ENCODE results near the gene INO80C. TPM values are rescaled to one million over a fixed set of nuclear protein-coding genes. Genes with fewer than 3 reads are reported as not detected.
"Not testable (repeated sequence)": the region's sequence is repeated elsewhere in the genome, so short reads cannot be mapped to it uniquely, and the experiment has no call there.

The INO80C gene
- total RNA-seq, 1 donor from 2014 or later = 18.6 TPM

DNA sequence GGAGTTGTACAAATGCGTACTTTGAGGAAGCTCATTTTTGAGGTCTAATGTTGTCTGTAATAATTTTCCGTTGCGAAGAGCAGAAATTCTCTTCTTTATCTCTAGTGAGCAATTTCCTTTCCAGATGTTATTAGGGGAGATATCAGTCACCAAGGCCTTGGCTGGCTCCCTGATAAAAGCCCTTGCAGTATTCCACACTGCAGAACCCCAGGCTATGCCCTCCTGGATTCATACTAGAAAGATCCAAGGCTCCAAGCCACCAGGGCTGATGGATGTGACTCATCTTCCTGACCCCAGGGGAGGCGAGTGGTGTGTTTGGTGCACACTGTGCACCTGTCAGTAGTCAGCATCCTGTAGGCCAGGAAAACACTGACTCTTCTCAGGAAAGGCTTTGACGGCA, 34.7 kb downstream of the INO80C start:
- no peak for DNase-seq (ENCODE audit: low spot score)

DNA sequence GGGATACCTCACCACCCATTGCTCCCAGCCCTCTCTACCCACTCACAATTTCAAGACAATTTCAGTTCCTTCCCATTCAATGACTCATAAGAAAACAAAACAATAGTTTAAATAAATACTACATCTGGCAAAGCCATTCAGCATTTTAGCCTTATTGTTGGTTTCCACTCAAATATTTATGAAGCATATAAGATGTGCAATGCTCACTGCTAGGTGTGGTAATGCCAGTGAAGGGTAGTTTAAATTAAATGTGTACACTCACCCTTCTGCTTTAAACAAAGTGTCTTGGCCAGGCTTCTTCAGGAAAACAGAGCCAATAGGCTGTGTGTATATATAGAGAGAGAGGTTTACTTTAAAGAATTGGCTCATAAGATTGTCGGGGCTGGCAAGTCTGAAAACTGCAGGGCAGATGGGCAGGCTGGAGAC, 37.0 kb downstream of the INO80C start:
- DNase-seq (ENCODE audit: low spot score) = no peak

DNA sequence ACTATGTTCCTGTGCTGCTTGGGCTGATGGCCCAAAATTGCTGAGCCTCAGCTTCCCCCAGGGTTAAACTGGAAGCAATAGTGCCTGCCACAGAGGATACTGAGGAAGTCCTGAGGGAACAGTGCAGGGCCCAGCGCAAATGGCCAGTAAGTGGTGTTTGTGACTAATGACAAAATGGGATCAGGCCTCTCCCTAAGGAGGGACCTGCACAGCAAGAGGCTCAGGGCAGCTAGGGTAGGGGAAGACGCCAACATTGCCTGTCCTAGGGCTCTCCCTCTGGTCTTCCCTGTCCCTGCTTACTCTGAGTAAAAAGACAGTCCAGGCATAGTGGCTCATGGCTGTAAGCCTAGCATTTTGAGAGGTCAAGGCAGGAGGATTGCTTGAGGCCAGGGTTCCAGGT, 37.8 kb downstream of the INO80C start:
- no peak for DNase-seq (ENCODE audit: low spot score)

DNA sequence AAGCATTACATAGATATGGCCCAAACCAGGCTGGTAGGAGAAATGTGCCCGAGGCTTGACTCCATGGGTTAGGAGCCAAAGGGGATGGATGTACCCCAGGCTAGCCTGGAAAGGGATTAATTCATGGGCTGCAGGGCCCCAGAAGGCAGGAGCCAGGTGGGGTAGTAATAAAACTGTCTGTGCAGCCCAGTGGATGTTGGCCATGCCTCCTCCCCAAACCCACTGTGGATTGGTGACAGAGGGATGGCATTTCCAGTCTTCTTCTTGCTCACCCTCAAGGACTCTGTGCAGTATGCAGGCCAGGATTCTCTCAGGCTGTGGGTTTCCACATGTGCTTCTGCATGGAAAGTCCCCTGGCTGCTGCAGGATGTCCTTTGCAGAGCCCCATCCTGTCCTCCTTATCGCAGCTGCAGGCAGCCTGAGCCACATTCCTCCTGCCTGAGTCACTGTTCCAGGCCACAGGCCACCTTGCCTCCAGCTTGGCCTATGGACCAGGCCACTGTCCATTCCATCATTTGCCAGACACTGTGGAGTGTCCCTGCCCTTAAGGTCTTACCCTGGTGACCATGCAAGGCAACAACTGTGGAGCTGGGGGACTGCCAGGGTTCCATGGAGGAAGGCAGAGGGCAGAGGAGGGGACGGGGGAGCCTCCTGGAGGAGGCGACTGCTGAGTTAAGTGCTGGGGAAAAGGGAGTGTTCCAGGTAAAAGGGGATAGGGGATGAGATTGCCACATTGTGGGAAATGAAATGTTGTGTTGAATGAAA, 38.9 kb downstream of the INO80C start:
- DNase-seq (ENCODE audit: low spot score) = no peak

DNA sequence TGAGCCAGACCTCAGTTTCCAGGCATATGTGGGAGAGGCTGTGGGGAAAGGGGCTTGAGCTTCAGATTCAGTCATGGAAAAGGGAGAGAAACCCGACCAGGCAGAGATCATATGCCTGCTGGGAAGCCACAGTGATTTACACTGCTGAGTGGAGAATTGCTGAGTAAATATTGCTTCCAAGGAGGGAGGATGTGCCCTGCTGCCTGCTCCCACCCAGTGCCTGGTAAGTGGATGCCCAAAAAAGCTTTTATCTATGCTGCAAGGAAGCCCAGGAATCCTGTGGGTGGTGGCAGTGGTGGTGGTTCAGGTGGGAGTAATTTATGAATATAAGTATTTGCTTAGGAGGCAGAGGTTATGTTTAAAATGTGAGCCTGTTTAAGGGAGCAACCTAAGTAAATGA, 39.5 kb downstream of the INO80C start:
- no peak for DNase-seq (ENCODE audit: low spot score)

DNA sequence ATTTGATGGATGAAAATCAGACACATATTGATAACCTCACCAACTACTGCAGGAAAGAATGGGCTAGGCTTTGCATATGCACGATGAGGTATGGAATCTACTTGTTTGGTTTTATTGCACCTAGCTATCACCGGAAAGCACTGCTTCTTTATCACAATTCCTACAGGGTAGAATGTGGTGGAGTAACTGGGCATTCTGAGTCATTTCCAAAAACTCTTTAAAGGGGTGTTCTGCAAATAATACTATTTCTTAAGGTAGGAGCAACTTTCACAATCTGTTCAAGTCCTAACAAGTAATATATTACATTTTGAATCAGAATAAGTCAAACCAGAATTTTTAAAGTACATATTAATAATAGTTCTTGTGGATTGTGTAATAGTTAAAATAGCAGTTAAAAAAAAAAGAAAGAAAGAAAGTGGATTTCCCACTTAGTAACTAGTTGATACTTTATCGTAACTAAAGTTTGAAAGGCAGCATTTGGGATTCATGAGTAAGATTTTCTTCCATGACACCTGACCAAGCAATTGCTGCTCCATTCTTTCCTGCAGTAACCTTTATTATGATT, 40.5 kb downstream of the INO80C start:
- DNase-seq (ENCODE audit: low spot score) = no peak

DNA sequence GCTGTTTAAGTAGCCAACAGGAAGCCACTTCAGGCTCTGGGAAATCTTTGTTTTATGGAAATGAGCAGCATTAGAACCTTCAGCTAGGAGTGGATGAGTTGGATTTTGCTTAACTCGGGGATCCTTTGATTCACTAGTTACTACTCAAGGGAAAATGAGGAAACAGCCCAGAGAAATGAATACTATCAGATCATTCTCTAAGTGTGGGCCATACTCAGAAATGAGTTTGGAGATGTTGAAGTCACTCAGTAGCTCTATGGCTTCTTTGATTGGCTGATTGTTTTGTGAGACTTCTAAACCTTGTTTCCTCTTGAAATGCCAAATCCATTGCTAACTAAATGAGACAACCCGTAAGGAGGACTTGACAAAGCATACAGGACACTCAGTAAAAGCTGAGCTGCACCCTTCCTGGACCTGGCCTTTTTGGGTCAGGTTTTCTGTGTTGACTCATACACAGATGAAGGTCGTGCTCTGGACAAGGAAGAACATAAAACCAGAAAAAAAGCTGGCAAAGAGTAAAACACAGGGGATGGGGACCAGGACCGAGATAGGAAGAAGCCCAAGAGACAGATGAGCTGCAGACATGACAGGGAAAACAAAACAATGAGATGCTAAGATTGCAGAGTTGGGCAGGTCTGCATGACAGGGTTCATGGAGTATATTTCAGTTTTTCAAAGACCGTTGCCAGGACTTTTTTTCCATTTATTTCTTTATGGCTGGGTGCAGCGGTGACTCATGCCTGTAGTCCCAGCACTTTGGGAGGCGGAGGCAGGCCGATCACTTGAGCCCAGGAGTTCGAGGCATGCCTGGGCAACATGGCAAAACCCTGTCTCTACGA, 41.6 kb downstream of the INO80C start:
- DNase-seq (ENCODE audit: low spot score) = no peak

DNA sequence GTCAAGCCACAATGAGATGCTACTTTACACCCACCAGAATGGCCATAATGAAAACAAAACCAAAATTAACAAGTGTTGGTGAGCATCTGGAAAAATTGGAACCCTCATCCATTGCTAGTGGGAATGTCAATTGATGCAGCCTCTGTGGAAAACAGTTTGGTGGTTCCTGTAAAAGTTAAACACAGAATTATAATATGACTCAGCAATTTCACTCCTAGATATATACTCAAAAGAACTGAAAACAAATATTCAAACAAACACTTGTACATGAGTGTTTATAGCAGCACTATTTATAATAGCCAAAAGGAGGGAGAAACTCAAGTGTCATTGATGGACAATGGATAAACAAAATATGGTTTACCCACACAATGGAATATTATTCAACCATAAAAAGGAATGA, 43.0 kb downstream of the INO80C start:
- no peak for DNase-seq (ENCODE audit: low spot score)

DNA sequence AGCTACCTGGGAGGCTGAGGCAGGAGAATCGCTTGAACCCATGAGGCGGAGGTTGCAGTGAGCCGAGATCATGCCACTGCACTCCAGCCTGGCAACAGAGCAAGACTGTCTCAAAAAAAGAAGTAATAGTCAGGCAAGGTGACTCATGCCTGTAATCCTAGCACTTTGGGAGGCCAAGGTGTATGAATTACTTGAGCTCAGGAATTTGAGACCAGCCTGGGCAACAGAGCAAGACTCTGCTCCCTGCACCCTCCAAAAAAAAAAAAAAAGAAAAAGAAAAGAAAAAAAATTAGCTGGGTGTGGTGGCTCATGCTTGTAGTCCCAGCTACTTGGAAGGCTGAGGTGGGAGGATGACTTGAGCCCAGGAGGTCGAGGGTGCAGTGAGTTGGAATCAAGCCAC, 44.7 kb downstream of the INO80C start:
- DNase-seq (ENCODE audit: low spot score) = not testable (repeated sequence)

DNA sequence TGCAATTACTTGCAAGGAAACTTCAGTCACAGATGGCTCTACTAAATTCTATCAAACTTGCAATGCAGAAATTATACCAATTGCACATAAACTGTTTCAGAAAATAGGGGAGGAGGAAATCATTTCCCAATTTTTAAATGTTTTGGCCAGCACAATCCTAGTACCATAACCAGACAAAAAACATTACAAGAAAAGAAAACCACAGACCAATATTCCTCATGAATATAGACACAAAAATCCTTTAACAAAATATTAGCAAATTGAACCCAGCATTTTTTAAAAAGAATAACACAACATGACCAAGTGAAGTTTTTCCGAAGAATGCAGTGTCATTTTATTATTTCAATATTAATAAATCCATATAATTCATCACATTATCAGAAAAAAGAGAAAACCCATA, 45.8 kb downstream of the INO80C start:
- no peak for DNase-seq (ENCODE audit: low spot score)

DNA sequence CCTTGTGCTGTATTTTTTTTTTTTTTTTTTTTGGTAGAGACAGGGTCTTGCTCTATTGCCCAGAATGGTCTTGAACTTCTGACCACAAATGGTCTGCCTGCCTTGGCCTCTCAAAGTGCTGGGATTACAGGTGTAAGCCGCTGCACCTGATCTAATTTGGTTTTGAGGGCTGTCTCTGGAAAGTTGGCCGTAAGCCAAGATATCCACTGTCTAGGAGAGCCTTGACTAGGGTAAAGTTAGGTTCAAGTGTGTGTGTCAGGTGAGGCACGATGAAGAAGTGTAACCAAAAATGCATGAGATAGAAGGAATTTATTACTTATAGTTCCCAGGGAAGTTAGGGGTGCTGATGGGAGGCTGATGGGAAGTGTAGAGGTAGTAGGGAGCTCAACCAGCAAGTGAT, 46.7 kb downstream of the INO80C start:
- no peak for DNase-seq (ENCODE audit: low spot score)

DNA sequence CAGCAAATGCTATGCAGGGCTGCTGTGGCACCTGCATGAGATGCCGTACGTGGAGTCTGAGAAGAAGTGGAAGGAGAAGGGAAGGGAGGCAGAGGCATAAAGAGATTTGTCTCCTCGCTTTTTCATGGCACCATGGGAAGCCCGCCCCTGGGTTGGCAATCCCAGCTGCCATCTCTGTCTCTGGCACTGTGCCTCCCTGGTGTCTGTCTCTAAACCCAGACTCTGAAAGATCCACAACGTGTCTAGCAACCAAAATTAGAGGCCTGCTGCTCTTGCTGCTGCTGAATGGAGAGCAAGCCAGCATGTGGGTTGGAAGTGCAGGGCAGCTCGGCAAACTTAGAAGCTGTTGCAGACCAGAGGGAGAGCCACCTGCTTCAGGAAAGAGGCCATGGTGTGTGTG, 53.1 kb downstream of the INO80C start:
- no peak for DNase-seq (ENCODE audit: low spot score)

DNA sequence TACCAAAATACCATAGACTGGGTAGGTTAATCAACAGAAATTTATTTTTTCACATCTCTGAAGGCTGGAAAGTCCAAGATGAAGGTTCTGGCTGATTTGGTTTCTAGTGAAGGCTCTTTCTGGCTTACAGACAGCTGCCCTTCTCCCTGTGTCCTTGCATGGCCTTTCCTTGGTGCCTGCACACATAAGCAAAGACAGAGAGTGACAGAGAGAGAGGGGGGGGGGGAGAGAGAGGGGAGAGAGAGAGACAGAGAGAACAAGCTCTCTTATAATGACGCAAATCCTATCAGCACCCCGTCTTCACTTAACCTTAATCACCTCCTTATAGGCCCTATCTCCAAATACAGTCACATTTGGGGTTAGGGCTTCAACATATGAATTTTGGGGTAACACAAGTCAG, 53.9 kb downstream of the INO80C start:
- no peak for DNase-seq (ENCODE audit: low spot score)

DNA sequence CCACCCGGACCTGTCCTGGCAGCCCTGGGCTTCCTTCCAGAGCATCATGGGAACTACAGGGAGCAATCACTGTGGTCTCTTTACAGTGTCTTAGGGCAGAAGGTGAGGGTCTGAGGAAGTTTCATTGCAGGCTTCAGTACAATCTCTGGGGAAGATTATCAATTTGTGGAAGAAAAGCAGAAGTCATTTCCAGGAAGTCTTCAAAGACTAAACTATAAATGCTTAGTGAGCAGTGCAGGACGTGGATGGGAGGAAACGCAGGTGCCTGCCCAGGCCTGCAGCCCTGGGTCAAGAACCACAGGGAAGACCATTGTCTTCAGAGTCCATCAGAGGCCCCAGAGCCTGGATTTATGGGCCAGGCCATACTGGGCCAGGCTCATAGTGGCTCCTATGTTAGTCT, 54.3 kb downstream of the INO80C start:
- DNase-seq (ENCODE audit: low spot score) = no peak

DNA sequence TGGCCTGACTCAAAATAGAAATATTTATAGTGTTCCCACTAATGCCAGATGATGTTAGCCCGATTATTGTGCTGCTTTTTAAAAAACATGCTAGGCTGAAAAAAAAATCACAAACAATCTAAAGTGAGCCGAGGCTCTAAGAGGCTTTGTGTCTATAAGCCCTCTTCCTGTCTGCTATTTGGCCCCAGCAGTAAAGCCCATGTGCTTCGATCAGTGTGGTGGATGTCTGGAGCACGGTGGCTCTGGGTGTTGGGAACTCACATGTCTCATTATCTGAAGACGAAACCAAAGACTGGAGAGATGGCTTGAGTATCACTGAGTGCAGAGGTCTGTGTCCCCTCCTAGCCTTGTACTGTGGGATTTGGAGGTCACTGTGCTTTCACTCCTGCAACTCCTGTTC, 55.1 kb downstream of the INO80C start:
- no peak for DNase-seq (ENCODE audit: low spot score)

DNA sequence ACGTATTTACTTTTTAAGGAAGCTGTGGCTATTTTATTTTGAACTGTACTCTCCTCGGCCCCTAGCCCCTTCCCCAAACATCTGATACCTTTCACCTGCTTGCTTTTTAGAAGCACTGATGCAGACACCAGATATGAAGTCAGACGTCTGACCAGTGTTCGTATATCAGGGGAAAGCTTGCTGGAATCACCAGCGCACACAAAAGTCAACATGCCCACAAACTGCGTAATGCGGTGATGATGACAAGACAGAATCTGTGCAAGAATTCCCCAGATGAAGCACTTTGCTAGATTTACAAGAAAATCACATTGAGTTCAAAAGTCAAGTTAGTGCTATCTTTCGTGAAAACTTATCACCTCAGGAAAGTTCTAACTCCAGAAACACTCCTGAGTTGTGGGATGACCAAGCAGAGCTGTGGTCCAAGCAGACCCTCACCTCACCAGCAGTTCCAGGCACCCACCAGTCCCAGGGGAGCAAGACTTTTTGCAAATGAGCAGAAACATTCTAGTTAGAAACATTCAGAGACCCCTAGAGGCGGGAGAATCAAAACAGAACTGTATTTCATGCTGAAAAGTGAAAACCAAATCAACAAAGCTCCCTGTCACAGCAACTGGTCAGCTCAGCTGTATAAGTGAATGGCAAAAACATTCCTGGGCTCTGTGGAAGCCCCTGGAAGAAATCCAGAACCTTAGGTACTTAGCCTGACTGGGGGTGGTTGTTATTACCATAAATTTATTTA, 55.7 kb downstream of the INO80C start:
- no peak for DNase-seq (ENCODE audit: low spot score)

DNA sequence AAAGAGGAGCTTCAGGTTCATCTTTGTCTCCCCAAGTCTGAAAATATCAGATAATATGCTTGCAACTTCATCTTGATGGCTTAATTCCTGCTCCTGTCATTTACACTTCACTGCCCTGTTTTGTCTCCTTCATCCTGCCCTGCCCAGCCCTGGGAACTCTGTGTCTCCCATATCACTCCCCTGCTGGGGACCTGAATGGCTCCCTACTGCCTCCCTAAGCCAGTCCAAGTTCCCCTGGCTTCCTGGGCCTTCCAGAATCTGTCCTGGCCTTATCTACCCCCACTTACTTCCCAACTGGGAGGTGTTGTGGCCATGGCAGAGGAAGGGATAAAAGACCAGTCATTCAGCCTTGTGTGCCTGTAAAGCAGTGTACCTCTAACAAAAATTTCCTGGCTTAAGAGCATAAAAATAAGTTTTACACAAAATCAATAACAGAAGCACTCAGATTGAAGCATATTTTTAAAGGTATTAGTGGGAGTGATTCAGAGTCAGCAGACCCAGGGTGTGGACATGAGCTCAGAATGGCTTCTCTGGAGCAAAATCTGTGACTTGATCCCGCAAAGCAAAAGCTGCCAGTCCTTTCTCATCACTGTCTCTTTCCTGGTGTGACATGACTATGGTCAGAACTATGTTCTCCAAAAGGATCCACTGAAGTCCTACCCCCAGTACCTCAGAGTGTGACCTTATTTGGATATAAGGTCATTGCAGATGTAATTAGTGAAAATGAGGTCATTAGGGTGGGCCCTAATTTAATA, 59.1 kb downstream of the INO80C start:
- no peak for DNase-seq (ENCODE audit: low spot score)

DNA sequence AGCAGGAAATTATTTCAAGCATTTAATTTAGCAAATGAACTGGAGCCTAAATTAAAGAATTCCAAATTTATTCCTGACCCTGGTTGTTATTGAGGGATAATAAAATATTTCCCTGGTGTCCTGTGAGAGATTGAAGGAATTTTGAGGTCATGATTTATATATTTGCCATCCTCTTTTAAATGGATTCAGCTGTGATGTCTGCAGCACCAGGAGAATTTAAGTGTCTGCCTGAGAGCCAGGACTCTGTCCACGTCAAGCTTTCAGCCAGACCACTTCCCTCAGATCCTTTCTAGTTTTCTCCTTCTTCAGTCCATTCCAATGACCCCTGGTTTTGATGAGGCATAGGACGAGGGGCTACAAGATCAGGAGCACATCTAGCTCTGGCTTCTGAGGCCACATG, 59.9 kb downstream of the INO80C start:
- no peak for DNase-seq (ENCODE audit: low spot score)

DNA sequence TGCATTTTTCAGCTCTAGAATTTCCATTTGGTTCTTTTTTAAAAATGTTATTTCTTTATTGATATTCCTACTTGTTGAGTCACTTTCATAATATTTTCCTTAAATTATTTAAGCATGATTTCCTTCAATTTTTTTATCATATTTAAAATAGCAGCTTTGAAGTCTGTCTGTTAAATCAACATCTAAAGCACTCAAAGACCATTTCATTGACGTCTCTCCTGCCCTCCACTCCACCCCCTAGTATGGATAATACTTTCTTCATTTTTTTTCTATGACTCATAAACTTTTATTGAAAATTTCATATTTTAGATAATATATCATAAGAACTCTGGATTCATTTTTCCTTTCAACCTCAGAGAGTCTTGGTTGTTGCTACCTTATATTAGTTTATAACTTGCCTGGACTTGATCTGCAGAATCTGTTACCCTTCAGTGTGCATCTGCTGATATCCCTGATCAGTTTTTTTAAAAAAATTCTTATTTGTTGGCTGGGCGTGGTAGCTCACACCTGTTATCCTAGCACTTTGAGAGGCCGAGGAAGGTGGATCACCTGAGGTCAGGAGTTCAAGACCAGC, 61.6 kb downstream of the INO80C start:
- DNase-seq (ENCODE audit: low spot score) = no peak

DNA sequence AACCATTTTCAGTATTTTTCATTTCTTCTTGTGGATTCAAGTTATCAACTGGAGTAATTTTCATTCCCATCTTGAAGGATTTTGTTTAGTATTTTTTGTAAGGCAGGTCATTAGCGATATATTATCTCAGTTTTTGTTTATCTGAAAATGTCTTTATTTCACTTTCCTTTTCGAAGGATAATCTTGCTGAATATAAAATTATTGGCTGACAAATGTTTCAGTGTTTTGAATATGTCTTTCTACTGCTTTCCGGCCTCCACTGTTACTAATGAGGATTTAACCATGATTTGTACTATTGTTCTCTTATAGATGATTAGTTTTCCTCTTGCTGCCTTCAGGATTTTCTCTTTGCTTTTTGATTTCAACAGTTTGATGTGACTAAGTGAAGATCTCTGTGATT, 62.4 kb downstream of the INO80C start:
- DNase-seq (ENCODE audit: low spot score) = no peak

DNA sequence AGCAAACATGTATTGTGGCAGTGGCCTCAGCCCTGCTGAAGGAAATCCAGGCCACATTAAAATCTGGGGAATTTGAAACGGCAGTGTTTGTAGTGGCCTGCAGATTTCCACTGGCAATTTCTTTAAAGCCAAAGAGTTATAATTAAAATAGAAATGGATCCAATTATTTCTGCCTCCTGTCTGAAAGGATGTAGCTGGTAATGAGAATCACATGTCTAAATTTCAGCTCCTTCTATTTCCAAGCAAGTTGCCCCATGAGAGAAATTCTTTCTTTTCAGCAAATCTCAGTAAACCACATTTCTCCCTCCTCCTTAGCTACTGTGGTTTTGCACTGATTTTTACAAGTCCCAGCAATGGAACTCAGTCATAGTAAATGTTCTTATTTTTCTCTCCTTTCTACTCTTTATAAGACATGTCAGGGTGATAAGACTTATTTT, 65.2 kb downstream of the INO80C start:
- no peak for DNase-seq (ENCODE audit: low spot score)
